Brain microvascular endothelial cell (primary cell): Measurements from ENCODE around the gene SH3RF3.

ENCODE experiments used
- DNase-seq: peaks from one replicate; pipeline ENCODE4 v3.0.0-alpha.2; 2020
- H3K27ac ChIP-seq: fragments of 250-450 bp; sonication (Bioruptor Pico); 2 replicates; pipeline ENCODE4 v1.5.1; 2020; ENCODE audit warnings: mild to moderate bottlenecking, moderate library complexity
- H3K27me3 ChIP-seq: fragments of 250-450 bp; sonication (Bioruptor Pico); replicated peaks from 2 replicates; pipeline ENCODE4 v1.5.1; 2020; ENCODE audit warnings: mild to moderate bottlenecking
- H3K36me3 ChIP-seq: fragments of 250-450 bp; sonication (Bioruptor Pico); replicated peaks from 2 replicates; pipeline ENCODE4 v1.5.1; 2020; ENCODE audit warnings: mild to moderate bottlenecking
- H3K4me3 ChIP-seq: 2 replicates; pipeline ENCODE4 v1.5.1; 2011; ENCODE audit warnings: low read depth, mild to moderate bottlenecking, control low read depth, low read length, moderate library complexity
- in situ Hi-C: cut with HindIII; loops from 2 replicates; pipeline ENCODE4 v1.10.0; 2017; ENCODE audit warnings: low sequenced_read_pairs, low pct_ligation_motif_present
- TF ChIP-seq, protein P1 (sequence below): IDR thresholded peaks from 2 replicates; pipeline ENCODE4 v1.5.1; 2011; ENCODE audit warnings: low read depth, mild to moderate bottlenecking, moderate library complexity, low read length, control low read depth, inconsistent platforms; ENCODE audit errors: missing control alignments

SH3RF3 gene

DNA sequence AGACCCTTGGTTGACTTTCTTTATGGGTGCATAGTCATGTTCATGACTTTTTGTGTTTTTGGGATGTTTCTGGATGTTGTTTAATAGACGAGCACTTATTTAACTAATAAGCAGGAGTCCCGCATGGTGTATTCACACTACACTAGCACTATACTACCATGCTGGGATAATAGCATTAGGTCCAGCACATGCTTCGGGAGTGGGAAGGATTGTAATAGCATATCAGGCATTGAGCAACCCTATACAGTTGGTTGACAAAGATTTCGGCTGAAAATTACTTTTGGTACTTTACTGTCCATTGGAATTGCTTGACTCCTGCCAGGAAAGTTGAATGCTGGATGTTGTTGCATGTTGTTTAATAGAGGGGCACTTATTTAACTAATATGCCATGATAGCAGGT is 2.8 kb downstream of the SH3RF3 start:
- Histone ChIP-seq H3K27ac (no peak overlapping the region), H3K4me3 (no peak overlapping the region), H3K36me3 (no peaks in the 10 kb centered on the region), H3K27me3 (peaks cover 2% of the 10 kb centered on the region)
- DNase-seq = no peak
- in situ Hi-C loops = loop anchor here (25.0 kb wide), 2 partner anchors 181 to 356 kb away; no protein-coding TSS in a partner anchor
- TF ChIP-seq, protein P1, sequence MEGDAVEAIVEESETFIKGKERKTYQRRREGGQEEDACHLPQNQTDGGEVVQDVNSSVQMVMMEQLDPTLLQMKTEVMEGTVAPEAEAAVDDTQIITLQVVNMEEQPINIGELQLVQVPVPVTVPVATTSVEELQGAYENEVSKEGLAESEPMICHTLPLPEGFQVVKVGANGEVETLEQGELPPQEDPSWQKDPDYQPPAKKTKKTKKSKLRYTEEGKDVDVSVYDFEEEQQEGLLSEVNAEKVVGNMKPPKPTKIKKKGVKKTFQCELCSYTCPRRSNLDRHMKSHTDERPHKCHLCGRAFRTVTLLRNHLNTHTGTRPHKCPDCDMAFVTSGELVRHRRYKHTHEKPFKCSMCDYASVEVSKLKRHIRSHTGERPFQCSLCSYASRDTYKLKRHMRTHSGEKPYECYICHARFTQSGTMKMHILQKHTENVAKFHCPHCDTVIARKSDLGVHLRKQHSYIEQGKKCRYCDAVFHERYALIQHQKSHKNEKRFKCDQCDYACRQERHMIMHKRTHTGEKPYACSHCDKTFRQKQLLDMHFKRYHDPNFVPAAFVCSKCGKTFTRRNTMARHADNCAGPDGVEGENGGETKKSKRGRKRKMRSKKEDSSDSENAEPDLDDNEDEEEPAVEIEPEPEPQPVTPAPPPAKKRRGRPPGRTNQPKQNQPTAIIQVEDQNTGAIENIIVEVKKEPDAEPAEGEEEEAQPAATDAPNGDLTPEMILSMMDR = no peak

DNA sequence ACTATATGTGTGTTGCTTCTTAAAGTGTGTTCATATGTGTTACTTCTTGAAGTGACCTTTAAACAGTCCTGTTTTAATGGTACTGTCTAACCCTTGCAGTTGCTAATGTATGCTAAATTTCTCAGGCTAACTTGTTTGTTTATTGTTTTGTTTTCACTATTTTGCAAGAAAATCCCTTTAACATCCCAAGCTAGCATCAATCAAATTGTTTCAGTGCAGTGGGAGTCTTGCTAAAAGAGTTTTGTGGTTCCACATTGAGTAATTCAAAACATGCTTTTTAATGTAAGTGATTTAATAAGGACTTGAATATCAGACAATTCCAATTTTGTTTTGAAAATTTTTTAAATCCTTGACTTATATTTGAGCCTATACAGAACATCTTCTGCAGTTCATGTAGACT is 3.6 kb downstream of the SH3RF3 start:
- DNase-seq = no peak
- no peaks in the 10 kb centered on the region for H3K36me3 ChIP-seq
- no peak overlapping the region for H3K4me3 ChIP-seq
- TF ChIP-seq, protein P1 = no peak
- peaks cover 2% of the 10 kb centered on the region for H3K27me3 ChIP-seq
- H3K27ac ChIP-seq = no peak overlapping the region
- in situ Hi-C loops = loop anchor here (25.0 kb wide), 2 partner anchors 180 to 355 kb away; no protein-coding TSS in a partner anchor

DNA sequence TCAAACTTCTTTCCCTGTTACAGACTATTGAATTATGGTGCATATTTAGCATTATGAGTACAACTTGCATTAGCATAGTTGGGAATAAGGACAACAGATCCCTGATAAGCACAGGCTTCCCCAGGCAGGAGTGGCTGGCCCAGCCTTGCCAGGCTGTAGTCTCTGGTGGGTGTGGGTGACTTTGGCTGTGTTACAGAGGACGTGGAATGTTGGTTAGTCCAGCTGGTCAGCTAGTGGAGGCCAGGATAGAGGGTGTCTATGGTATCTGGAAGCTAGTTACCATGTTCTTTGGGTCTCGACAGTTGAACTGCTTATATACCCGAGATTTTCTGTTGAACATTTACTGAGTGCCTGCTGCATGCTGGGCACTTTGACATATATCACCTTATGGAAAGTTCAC is 4.7 kb downstream of the SH3RF3 start:
- Histone ChIP-seq H3K36me3 (no peaks in the 10 kb centered on the region), H3K4me3 (no peak overlapping the region), H3K27me3 (peaks cover 2% of the 10 kb centered on the region), H3K27ac (no peak overlapping the region)
- TF ChIP-seq, protein P1 = no peak
- in situ Hi-C loops = loop anchor here (25.0 kb wide), 2 partner anchors 179 to 354 kb away; no protein-coding TSS in a partner anchor
- DNase-seq = no peak

DNA sequence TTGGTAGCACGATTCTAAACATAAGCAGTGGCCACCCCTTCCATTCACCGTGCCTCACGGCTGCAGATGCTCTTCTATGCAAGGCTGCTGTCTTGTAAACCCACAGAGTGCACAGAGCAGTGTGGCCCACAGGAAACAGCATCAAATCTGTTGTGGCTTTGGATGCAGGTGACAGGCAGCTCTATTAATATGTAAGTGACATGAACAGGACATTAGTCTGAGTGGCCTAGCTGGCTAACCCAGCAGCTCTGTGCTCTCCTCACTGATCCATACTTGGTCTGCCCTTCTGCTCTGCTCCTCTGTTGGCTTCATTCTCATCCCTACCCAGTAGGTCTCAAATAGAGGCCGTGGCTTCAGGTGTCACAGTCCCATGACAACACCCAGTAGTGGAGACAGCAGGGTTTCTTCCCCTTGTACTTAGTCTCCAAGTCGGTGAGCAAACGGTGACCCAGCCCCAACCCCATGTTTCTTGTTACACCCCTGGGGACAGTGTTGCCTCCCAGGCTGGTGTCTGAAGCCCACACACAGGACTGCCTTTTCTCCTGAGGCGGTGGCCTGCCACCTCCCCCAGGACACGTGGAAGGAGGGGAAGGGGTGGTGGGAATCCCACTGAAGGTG is 5.8 kb downstream of the SH3RF3 start:
- no peaks in the 10 kb centered on the region for H3K27me3 ChIP-seq
- in situ Hi-C loops = loop anchor here (25.0 kb wide), 2 partner anchors 177 to 352 kb away; no protein-coding TSS in a partner anchor
- H3K36me3 ChIP-seq = no peaks in the 10 kb centered on the region
- no peak for DNase-seq
- H3K27ac ChIP-seq = no peak overlapping the region
- no peak overlapping the region for H3K4me3 ChIP-seq
- TF ChIP-seq, protein P1 = no peak

DNA sequence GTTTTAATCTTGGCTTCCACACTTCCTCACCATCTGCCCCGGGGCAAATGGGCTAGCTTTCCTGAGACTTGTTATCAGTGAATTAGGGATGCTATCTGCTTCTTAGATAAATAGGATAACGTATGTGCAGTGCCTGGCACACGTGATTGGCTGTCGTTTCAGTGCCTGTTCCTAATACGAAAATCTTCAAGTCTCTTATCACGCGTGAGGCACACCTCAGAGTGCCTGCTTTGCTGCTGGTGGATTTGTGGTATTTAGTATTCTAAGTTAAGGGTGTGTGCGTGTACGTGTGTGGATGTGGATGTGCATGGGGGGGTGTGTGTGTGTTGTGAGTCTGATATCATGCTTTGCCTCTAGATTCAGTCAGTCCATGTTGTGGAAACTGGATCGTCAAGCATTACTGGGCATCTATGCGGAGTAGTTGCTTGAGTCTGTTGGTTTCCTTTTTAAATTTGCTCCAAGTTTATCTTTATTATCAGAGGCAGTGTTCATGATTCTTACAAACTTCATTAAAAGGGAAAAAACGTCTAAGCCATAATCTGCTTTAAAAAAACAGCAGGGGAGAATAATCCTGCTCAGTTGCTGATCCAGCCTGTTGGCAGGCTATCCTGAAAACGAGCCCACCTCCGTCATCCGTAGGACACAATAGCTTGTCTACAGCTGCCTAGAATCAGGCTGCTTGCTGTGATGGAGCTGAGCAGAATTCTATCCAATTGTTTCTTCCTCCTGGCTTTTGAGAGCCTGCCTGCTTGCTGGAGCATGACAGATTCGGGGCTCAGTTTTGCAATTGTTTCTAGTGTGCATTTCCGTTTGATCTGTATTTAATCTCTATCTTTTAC is 6.6 kb downstream of the SH3RF3 start:
- H3K36me3 ChIP-seq = no peaks in the 10 kb centered on the region
- TF ChIP-seq, protein P1 = no peak
- in situ Hi-C loops = loop anchor here (25.0 kb wide), 2 partner anchors 177 to 352 kb away; no protein-coding TSS in a partner anchor
- H3K27me3 ChIP-seq = no peaks in the 10 kb centered on the region
- H3K4me3 ChIP-seq = no peak overlapping the region
- H3K27ac ChIP-seq = no peak overlapping the region
- DNase-seq = no peak
